HepG2 (cell line): ENCODE results near the gene RBM47. TPM values are rescaled to one million over a fixed set of nuclear protein-coding genes. Genes with fewer than 3 reads are reported as not detected.

Source experiments
- EP300 ChIP-seq, 3 experiments: sonication (generic) in 1 of 3; formaldehyde crosslinking in 1 of 3; IDR thresholded peaks; 2 replicates each; pipeline versions ENCODE4 v1.5.1 to v1.6.1; 2011 to 2020; ENCODE audit warnings: low read depth in 2 of 3, low read length in 2 of 3, borderline replicate concordance in 1 of 3, improper control_type of control experiment in 1 of 3, mild to moderate bottlenecking in 1 of 3, missing genetic modification reagents in 1 of 3, moderate library complexity in 1 of 3
- ETV5 ChIP-seq: IDR thresholded peaks from 2 replicates; pipeline ENCODE4 v1.6.1; 2018; ENCODE audit warnings: missing biosample characterization, missing genetic modification reagents, inconsistent platforms, borderline replicate concordance
- FOSL1 ChIP-seq: sonication (generic); formaldehyde crosslinking; IDR thresholded peaks from 2 replicates; pipeline ENCODE4 v1.9.0; 2021; ENCODE audit warnings: missing genetic modification reagents, borderline replicate concordance
- MEIS2 ChIP-seq: sonication (generic); formaldehyde crosslinking; IDR thresholded peaks from 2 replicates; pipeline ENCODE4 v1.9.0; 2021; ENCODE audit warnings: mild to moderate bottlenecking, missing genetic modification reagents
- MIER2 ChIP-seq: IDR thresholded peaks from 2 replicates; pipeline ENCODE4 v1.6.1; 2016; ENCODE audit warnings: missing biosample characterization, missing genetic modification reagents
- MTF1 ChIP-seq: sonication (generic); formaldehyde crosslinking; IDR thresholded peaks from 2 replicates; pipeline ENCODE4 v1.5.0; 2020; ENCODE audit warnings: missing genetic modification reagents
- NFE2 ChIP-seq: sonication (generic); formaldehyde crosslinking; IDR thresholded peaks from 2 replicates; pipeline ENCODE4 v1.4.0; 2020; ENCODE audit warnings: missing genetic modification reagents
- SIX4 ChIP-seq: sonication (generic); formaldehyde crosslinking; IDR thresholded peaks from 2 replicates; pipeline ENCODE4 v1.4.0; 2020; ENCODE audit warnings: missing genetic modification reagents
- SOX5 ChIP-seq: IDR thresholded peaks from 2 replicates; pipeline ENCODE4 v1.6.1; 2016; ENCODE audit warnings: borderline replicate concordance
- STAG1 ChIP-seq: sonication (generic); formaldehyde crosslinking; IDR thresholded peaks from 2 replicates; pipeline ENCODE4 v1.4.0; 2020; ENCODE audit warnings: missing genetic modification reagents
- TARDBP ChIP-seq: sonication (generic); formaldehyde crosslinking; IDR thresholded peaks from 2 replicates; pipeline ENCODE4 v1.8.0; 2022; ENCODE audit warnings: mild to moderate bottlenecking, missing genetic modification reagents
- ZNF264 ChIP-seq: sonication (generic); formaldehyde crosslinking; IDR thresholded peaks from 2 replicates; pipeline ENCODE4 v1.4.0; 2020; ENCODE audit warnings: missing genetic modification reagents
- ZNF484 ChIP-seq: sonication (generic); formaldehyde crosslinking; IDR thresholded peaks from 2 replicates; pipeline ENCODE4 v1.5.1; 2020; ENCODE audit warnings: mild to moderate bottlenecking, low read depth, missing genetic modification reagents, borderline replicate concordance
- ZNF569 ChIP-seq: sonication (generic); formaldehyde crosslinking; IDR thresholded peaks from 2 replicates; pipeline ENCODE4 v1.5.0; 2020; ENCODE audit warnings: mild to moderate bottlenecking, missing genetic modification reagents, moderate library complexity, borderline replicate concordance
- ZNF768 ChIP-seq: sonication (generic); formaldehyde crosslinking; IDR thresholded peaks from 2 replicates; pipeline ENCODE4 v1.4.0; 2020; ENCODE audit warnings: missing genetic modification reagents
- ZNF781 ChIP-seq: sonication (generic); formaldehyde crosslinking; IDR thresholded peaks from 2 replicates; pipeline ENCODE4 v1.5.1; 2020; ENCODE audit warnings: borderline replicate concordance, mild to moderate bottlenecking, missing genetic modification reagents; ENCODE audit errors: not compliant biosample characterization
- ZSCAN21 ChIP-seq: sonication (generic); formaldehyde crosslinking; IDR thresholded peaks from 2 replicates; pipeline ENCODE4 v1.8.0; 2022; ENCODE audit warnings: mild to moderate bottlenecking, missing genetic modification reagents, moderate library complexity, borderline replicate concordance
- ZSCAN9 ChIP-seq: IDR thresholded peaks from 2 replicates; pipeline ENCODE4 v1.6.1; 2016; ENCODE audit warnings: borderline replicate concordance
- polyA plus RNA-seq, 8 experiments: library from polyadenylated mRNA; depleted of rRNA in 3 of 8; stranded (reverse) in 7 of 8; unstranded in 1 of 8; fragments of >200 nt; fragmentation: Illumina TruSeq in 4 of 8; extraction: Trizol in 4 of 8; gene quantifications; 2 replicates each; pipeline versions ENCODE4 v1.2.1 to v1.2.3, GENCODE V29; 2011 to 2016; ENCODE audit warnings: low read depth in 4 of 8, missing spikeins in 1 of 8, mixed read lengths in 1 of 8; ENCODE audit not compliant: insufficient read depth in 1 of 8
- total RNA-seq, 5 experiments: library from RNA; depleted of rRNA; stranded (reverse); fragments of >200 nt; fragmentation: Illumina TruSeq; extraction: Trizol; gene quantifications; 2 replicates each; pipeline ENCODE4 v1.2.3, GENCODE V29; 2016; ENCODE audit warnings: low read depth in 1 of 5
- TF ChIP-seq, protein P1 (sequence below): sonication (generic); formaldehyde crosslinking; IDR thresholded peaks from 2 replicates; pipeline ENCODE4 v1.4.0; 2020; ENCODE audit warnings: missing genetic modification reagents
- TF ChIP-seq, protein P2 (sequence below): IDR thresholded peaks from 2 replicates; pipeline ENCODE4 v1.4.0; 2020; ENCODE audit warnings: mild to moderate bottlenecking, missing genetic modification reagents

Gene RBM47
- total and polyA plus RNA-seq, 2 of the 13 experiments (the other 11 are each of a cell fraction or from before 2014, with no cell fraction given) = 1.2 to 2.5 TPM

GRCh38 chr4:40418430-40419230 lies 211.0 kb downstream of the RBM47 start (continued):
- TF ChIP-seq MEIS2 = no peak; the same call in 1 of the 2 replicates
- no peak for TF ChIP-seq MTF1 (CRISPR knock-in tag)
- no peak for TF ChIP-seq ZNF768 (CRISPR knock-in tag)
- TF ChIP-seq ZNF781 (CRISPR knock-in tag) = no peak
- TF ChIP-seq STAG1 (CRISPR knock-in tag) = no peak; the same call in 1 of the 2 replicates
- TF ChIP-seq NFE2 (CRISPR knock-in tag) = peak; percentile 59; the same call in 1 of the 2 replicates
- TF ChIP-seq ZNF569 (CRISPR knock-in tag) = no peak
- peak; percentile 16; the same call in 1 of the 2 replicates for TF ChIP-seq ETV5 (CRISPR knock-in tag)
- peak; percentile 84 for TF ChIP-seq SIX4 (CRISPR knock-in tag)
- TF ChIP-seq MIER2 (CRISPR knock-in tag) = 0 out of 2 replicates have a peak, but pooled peaks have one; percentile 14
- TF ChIP-seq ZSCAN9 (CRISPR knock-in tag) = peak; percentile 24; the same call in 1 of the 2 replicates
- TF ChIP-seq, protein P1, sequence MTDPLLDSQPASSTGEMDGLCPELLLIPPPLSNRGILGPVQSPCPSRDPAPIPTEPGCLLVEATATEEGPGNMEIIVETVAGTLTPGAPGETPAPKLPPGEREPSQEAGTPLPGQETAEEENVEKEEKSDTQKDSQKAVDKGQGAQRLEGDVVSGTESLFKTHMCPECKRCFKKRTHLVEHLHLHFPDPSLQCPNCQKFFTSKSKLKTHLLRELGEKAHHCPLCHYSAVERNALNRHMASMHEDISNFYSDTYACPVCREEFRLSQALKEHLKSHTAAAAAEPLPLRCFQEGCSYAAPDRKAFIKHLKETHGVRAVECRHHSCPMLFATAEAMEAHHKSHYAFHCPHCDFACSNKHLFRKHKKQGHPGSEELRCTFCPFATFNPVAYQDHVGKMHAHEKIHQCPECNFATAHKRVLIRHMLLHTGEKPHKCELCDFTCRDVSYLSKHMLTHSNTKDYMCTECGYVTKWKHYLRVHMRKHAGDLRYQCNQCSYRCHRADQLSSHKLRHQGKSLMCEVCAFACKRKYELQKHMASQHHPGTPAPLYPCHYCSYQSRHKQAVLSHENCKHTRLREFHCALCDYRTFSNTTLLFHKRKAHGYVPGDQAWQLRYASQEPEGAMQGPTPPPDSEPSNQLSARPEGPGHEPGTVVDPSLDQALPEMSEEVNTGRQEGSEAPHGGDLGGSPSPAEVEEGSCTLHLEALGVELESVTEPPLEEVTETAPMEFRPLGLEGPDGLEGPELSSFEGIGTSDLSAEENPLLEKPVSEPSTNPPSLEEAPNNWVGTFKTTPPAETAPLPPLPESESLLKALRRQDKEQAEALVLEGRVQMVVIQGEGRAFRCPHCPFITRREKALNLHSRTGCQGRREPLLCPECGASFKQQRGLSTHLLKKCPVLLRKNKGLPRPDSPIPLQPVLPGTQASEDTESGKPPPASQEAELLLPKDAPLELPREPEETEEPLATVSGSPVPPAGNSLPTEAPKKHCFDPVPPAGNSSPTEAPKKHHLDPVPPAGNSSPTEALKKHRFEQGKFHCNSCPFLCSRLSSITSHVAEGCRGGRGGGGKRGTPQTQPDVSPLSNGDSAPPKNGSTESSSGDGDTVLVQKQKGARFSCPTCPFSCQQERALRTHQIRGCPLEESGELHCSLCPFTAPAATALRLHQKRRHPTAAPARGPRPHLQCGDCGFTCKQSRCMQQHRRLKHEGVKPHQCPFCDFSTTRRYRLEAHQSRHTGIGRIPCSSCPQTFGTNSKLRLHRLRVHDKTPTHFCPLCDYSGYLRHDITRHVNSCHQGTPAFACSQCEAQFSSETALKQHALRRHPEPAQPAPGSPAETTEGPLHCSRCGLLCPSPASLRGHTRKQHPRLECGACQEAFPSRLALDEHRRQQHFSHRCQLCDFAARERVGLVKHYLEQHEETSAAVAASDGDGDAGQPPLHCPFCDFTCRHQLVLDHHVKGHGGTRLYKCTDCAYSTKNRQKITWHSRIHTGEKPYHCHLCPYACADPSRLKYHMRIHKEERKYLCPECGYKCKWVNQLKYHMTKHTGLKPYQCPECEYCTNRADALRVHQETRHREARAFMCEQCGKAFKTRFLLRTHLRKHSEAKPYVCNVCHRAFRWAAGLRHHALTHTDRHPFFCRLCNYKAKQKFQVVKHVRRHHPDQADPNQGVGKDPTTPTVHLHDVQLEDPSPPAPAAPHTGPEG (CRISPR knock-in tag) = no peak
- no peak for TF ChIP-seq FOSL1
- TF ChIP-seq, protein P2, sequence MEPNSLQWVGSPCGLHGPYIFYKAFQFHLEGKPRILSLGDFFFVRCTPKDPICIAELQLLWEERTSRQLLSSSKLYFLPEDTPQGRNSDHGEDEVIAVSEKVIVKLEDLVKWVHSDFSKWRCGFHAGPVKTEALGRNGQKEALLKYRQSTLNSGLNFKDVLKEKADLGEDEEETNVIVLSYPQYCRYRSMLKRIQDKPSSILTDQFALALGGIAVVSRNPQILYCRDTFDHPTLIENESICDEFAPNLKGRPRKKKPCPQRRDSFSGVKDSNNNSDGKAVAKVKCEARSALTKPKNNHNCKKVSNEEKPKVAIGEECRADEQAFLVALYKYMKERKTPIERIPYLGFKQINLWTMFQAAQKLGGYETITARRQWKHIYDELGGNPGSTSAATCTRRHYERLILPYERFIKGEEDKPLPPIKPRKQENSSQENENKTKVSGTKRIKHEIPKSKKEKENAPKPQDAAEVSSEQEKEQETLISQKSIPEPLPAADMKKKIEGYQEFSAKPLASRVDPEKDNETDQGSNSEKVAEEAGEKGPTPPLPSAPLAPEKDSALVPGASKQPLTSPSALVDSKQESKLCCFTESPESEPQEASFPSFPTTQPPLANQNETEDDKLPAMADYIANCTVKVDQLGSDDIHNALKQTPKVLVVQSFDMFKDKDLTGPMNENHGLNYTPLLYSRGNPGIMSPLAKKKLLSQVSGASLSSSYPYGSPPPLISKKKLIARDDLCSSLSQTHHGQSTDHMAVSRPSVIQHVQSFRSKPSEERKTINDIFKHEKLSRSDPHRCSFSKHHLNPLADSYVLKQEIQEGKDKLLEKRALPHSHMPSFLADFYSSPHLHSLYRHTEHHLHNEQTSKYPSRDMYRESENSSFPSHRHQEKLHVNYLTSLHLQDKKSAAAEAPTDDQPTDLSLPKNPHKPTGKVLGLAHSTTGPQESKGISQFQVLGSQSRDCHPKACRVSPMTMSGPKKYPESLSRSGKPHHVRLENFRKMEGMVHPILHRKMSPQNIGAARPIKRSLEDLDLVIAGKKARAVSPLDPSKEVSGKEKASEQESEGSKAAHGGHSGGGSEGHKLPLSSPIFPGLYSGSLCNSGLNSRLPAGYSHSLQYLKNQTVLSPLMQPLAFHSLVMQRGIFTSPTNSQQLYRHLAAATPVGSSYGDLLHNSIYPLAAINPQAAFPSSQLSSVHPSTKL (CRISPR knock-in tag) = peak; percentile 86
- peak in 1 of 2 experiments; percentile 86; a peak in 1 of 4 replicates for TF ChIP-seq EP300 (IDR thresholded peaks at IDR 0.05; ENCODE audit: low read depth in 2 of 2, low read length in 2 of 2)
- peak; percentile 45; the same call in 1 of the 2 replicates for TF ChIP-seq EP300 (CRISPR knock-in tag; IDR thresholded peaks at IDR 0.05; ENCODE audit: borderline replicate concordance)
- TF ChIP-seq ZNF484 (CRISPR knock-in tag) = no peak
- TF ChIP-seq ZNF264 = no peak; the same call in 1 of the 2 replicates
- peak; percentile 51; the same call in 1 of the 2 replicates for TF ChIP-seq TARDBP (CRISPR knock-in tag)
- no peak for TF ChIP-seq ZSCAN21 (CRISPR knock-in tag)
- TF ChIP-seq SOX5 = peak; percentile 82
